Measurements from ENCODE around the gene KRTAP10-1. TPM values are rescaled to one million over a fixed set of nuclear protein-coding genes. Genes with fewer than 3 reads are reported as not detected.
A peak's percentile ranks its signal among the peaks of the same experiment; 100 is the strongest.

Gene KRTAP10-1
- total and polyA plus RNA-seq, 2 of the 13 experiments (the other 11 are each of a cell fraction or from before 2014, with no cell fraction given) = not detected

DNA sequence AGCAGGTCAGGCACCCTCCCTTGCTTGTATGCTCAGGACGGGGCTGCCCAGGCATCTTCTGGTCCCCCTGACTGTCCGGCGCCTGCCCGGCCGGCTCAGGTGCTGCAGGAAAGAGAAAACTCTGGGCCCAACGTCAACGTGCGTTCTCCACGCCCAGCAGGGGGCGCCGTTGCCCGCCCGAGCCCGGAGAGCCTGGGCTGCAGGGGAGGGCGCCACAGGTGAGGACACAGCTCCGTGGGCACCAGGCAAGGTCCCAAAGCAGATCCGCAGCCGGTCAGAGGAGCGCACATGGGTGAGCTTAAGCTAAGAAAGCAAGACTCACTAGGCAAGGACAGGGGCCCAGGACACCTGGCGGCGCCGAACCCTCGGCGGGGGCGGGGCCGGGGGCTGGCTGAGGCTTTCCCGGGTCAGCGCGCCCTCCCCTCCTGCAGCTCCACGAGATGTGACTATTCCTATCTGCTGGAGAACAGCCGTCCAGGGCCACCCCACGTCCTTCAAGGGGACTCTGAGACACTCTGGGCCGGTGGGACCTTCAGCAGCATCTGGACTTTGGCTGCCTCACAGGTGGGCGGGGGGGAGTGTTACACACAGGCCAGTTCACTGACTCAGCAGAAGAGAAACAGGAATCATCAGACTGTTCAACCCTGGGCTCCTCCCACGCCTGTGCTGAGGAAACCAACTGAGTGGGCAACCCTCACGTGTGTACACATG lies 29.3 kb downstream of the KRTAP10-1 start (continued):
- TF ChIP-seq, protein P1, sequence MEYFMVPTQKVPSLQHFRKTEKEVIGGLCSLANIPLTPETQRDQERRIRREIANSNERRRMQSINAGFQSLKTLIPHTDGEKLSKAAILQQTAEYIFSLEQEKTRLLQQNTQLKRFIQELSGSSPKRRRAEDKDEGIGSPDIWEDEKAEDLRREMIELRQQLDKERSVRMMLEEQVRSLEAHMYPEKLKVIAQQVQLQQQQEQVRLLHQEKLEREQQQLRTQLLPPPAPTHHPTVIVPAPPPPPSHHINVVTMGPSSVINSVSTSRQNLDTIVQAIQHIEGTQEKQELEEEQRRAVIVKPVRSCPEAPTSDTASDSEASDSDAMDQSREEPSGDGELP (IDR thresholded peaks at IDR 0.05; ENCODE audit: borderline replicate concordance, low read depth) = peak; percentile 70; the same call in 1 of the 2 replicates
- TF ChIP-seq RFX5 (IDR thresholded peaks at IDR 0.05; ENCODE audit: low read depth, low read length) (no peak), MEIS1 (CRISPR knock-in tag; IDR thresholded peaks at IDR 0.05; ENCODE audit: borderline replicate concordance) (0 out of 2 replicates have a peak, but pooled peaks have one; percentile 44), ZNF180 (CRISPR knock-in tag; IDR thresholded peaks at IDR 0.05; ENCODE audit: borderline replicate concordance, low read depth) (no peak), ZNF644 (CRISPR knock-in tag; IDR thresholded peaks at IDR 0.05; ENCODE audit: low read depth) (no peak), MAZ (IDR thresholded peaks at IDR 0.05; ENCODE audit: borderline replicate concordance, low read depth, low read length) (peak; percentile 65; the same call in 1 of the 2 replicates), MAZ (CRISPR knock-in tag; IDR thresholded peaks at IDR 0.05; ENCODE audit: low read depth) (no peak; the same call in 1 of the 2 replicates), BRD4 (CRISPR knock-in tag; IDR thresholded peaks at IDR 0.05) (no peak)
- TF ChIP-seq, protein P2, sequence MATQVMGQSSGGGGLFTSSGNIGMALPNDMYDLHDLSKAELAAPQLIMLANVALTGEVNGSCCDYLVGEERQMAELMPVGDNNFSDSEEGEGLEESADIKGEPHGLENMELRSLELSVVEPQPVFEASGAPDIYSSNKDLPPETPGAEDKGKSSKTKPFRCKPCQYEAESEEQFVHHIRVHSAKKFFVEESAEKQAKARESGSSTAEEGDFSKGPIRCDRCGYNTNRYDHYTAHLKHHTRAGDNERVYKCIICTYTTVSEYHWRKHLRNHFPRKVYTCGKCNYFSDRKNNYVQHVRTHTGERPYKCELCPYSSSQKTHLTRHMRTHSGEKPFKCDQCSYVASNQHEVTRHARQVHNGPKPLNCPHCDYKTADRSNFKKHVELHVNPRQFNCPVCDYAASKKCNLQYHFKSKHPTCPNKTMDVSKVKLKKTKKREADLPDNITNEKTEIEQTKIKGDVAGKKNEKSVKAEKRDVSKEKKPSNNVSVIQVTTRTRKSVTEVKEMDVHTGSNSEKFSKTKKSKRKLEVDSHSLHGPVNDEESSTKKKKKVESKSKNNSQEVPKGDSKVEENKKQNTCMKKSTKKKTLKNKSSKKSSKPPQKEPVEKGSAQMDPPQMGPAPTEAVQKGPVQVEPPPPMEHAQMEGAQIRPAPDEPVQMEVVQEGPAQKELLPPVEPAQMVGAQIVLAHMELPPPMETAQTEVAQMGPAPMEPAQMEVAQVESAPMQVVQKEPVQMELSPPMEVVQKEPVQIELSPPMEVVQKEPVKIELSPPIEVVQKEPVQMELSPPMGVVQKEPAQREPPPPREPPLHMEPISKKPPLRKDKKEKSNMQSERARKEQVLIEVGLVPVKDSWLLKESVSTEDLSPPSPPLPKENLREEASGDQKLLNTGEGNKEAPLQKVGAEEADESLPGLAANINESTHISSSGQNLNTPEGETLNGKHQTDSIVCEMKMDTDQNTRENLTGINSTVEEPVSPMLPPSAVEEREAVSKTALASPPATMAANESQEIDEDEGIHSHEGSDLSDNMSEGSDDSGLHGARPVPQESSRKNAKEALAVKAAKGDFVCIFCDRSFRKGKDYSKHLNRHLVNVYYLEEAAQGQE (IDR thresholded peaks at IDR 0.05; ENCODE audit: borderline replicate concordance in 1 of 2, low read depth in 1 of 2, low read length in 2 of 2) = no peak
- TF ChIP-seq, protein P3, sequence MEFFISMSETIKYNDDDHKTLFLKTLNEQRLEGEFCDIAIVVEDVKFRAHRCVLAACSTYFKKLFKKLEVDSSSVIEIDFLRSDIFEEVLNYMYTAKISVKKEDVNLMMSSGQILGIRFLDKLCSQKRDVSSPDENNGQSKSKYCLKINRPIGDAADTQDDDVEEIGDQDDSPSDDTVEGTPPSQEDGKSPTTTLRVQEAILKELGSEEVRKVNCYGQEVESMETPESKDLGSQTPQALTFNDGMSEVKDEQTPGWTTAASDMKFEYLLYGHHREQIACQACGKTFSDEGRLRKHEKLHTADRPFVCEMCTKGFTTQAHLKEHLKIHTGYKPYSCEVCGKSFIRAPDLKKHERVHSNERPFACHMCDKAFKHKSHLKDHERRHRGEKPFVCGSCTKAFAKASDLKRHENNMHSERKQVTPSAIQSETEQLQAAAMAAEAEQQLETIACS (CRISPR knock-in tag; IDR thresholded peaks at IDR 0.05) = no peak
- TF ChIP-seq, protein P4, sequence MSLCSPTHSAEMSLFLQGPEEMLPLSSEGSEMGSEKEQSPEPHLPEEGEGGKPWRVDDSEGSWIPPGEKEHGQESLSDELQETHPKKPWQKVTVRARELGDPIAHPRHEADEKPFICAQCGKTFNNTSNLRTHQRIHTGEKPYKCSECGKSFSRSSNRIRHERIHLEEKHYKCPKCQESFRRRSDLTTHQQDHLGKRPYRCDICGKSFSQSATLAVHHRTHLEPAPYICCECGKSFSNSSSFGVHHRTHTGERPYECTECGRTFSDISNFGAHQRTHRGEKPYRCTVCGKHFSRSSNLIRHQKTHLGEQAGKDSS (CRISPR knock-in tag; IDR thresholded peaks at IDR 0.05; ENCODE audit: borderline replicate concordance, low read depth) = peak; percentile 76; the same call in 1 of the 2 replicates
- TF ChIP-seq, protein P5, sequence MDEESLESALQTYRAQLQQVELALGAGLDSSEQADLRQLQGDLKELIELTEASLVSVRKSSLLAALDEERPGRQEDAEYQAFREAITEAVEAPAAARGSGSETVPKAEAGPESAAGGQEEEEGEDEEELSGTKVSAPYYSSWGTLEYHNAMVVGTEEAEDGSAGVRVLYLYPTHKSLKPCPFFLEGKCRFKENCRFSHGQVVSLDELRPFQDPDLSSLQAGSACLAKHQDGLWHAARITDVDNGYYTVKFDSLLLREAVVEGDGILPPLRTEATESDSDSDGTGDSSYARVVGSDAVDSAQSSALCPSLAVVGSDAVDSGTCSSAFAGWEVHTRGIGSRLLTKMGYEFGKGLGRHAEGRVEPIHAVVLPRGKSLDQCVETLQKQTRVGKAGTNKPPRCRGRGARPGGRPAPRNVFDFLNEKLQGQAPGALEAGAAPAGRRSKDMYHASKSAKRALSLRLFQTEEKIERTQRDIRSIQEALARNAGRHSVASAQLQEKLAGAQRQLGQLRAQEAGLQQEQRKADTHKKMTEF (CRISPR knock-in tag; IDR thresholded peaks at IDR 0.05) = no peak; the same call in 1 of the 2 replicates
- TF ChIP-seq, protein P6, sequence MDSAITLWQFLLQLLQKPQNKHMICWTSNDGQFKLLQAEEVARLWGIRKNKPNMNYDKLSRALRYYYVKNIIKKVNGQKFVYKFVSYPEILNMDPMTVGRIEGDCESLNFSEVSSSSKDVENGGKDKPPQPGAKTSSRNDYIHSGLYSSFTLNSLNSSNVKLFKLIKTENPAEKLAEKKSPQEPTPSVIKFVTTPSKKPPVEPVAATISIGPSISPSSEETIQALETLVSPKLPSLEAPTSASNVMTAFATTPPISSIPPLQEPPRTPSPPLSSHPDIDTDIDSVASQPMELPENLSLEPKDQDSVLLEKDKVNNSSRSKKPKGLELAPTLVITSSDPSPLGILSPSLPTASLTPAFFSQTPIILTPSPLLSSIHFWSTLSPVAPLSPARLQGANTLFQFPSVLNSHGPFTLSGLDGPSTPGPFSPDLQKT (CRISPR knock-in tag; IDR thresholded peaks at IDR 0.05; ENCODE audit: borderline replicate concordance) = no peak
- TF ChIP-seq, protein P7, sequence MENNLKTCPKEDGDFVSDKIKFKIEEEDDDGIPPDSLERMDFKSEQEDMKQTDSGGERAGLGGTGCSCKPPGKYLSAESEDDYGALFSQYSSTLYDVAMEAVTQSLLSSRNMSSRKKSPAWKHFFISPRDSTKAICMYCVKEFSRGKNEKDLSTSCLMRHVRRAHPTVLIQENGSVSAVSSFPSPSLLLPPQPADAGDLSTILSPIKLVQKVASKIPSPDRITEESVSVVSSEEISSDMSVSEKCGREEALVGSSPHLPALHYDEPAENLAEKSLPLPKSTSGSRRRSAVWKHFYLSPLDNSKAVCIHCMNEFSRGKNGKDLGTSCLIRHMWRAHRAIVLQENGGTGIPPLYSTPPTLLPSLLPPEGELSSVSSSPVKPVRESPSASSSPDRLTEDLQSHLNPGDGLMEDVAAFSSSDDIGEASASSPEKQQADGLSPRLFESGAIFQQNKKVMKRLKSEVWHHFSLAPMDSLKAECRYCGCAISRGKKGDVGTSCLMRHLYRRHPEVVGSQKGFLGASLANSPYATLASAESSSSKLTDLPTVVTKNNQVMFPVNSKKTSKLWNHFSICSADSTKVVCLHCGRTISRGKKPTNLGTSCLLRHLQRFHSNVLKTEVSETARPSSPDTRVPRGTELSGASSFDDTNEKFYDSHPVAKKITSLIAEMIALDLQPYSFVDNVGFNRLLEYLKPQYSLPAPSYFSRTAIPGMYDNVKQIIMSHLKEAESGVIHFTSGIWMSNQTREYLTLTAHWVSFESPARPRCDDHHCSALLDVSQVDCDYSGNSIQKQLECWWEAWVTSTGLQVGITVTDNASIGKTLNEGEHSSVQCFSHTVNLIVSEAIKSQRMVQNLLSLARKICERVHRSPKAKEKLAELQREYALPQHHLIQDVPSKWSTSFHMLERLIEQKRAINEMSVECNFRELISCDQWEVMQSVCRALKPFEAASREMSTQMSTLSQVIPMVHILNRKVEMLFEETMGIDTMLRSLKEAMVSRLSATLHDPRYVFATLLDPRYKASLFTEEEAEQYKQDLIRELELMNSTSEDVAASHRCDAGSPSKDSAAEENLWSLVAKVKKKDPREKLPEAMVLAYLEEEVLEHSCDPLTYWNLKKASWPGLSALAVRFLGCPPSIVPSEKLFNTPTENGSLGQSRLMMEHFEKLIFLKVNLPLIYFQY (CRISPR knock-in tag; IDR thresholded peaks at IDR 0.05; ENCODE audit: borderline replicate concordance) = no peak

All from HepG2 (cell line).